Endodermal cell (in vitro differentiated cells): ENCODE measurements around the gene ZNF407. TPM values are rescaled to one million over a fixed set of nuclear protein-coding genes. Genes with fewer than 3 reads are reported as not detected.

Experiments
- DNase-seq: peaks from one replicate; pipeline ENCODE4 v3.0.0-alpha.2; 2017
- H3K27ac ChIP-seq: 2 replicates; pipeline ENCODE4 v1.5.1; 2013; ENCODE audit warnings: mild to moderate bottlenecking, low read depth, low read length, moderate library complexity
- H3K27me3 ChIP-seq: 2 replicates; pipeline ENCODE4 v1.6.1; 2013; ENCODE audit warnings: mild to moderate bottlenecking, low read length, moderate library complexity; ENCODE audit not compliant: insufficient read depth, control insufficient read depth, poor library complexity, severe bottlenecking
- H3K36me3 ChIP-seq: 2 replicates; pipeline ENCODE4 v1.7.0; 2013; ENCODE audit warnings: mild to moderate bottlenecking, low read length, moderate library complexity; ENCODE audit not compliant: control insufficient read depth, insufficient read depth
- H3K4me1 ChIP-seq: one replicate; pipeline ENCODE4 v1.7.0; 2013; ENCODE audit warnings: low read length; ENCODE audit not compliant: control insufficient read depth, insufficient read depth
- H3K4me3 ChIP-seq: 2 replicates; pipeline ENCODE4 v1.5.1; 2013; ENCODE audit warnings: mild to moderate bottlenecking, low read length, moderate library complexity
- H3K9ac ChIP-seq: 2 replicates; pipeline ENCODE4 v1.6.1; 2013; ENCODE audit warnings: mild to moderate bottlenecking, low read length, moderate library complexity; ENCODE audit not compliant: poor library complexity, severe bottlenecking; ENCODE audit errors: extremely low read depth
- H3K9me3 ChIP-seq: 2 replicates; pipeline ENCODE4 v1.6.1; 2013; ENCODE audit warnings: mild to moderate bottlenecking, low read length, moderate library complexity; ENCODE audit not compliant: control insufficient read depth
- H3K27ac Mint-ChIP-seq: 2 replicates; pipeline ENCODE4 v1.8.0; 2020; ENCODE audit warnings: mixed read lengths
- H3K27me3 Mint-ChIP-seq: 2 replicates; pipeline ENCODE4 v1.8.0; 2021; ENCODE audit warnings: mild to moderate bottlenecking, mixed read lengths; ENCODE audit not compliant: insufficient read depth
- H3K36me3 Mint-ChIP-seq: 2 replicates; pipeline ENCODE4 v1.8.0; 2020; ENCODE audit warnings: low read depth, mixed read lengths
- H3K4me1 Mint-ChIP-seq: 2 replicates; pipeline ENCODE4 v1.8.0; 2020; ENCODE audit warnings: mixed read lengths
- H3K4me3 Mint-ChIP-seq: 2 replicates; pipeline ENCODE4 v1.8.0; 2020; ENCODE audit warnings: mild to moderate bottlenecking, moderate library complexity, mixed read lengths
- H3K9me3 Mint-ChIP-seq: 2 replicates; pipeline ENCODE4 v1.8.0; 2020; ENCODE audit warnings: mild to moderate bottlenecking, mixed read lengths
- CTCF ChIP-seq: fragments of 200-600 bp; sonication (generic); conservative IDR thresholded peaks from 2 replicates; pipeline ENCODE4 v1.5.0; 2021; ENCODE audit warnings: antibody characterized with exemption, mild to moderate bottlenecking
- WGBS, 2 experiments: methylation state at CpG; one replicate each; pipeline versions ENCODE4 v1.1.5 to v1.1.7; 2013; ENCODE audit warnings: missing lambda C conversion rate in 2 of 2, mixed read lengths in 1 of 2; ENCODE audit not compliant: insufficient coverage in 1 of 2, insufficient read length in 1 of 2; 5-methylcytosine and 5-hydroxymethylcytosine counted together
- total RNA-seq, 2 donors: library from RNA; stranded (reverse); fragmentation: NEBNext Ultra II Directional in 1 of 2; extraction: Animal tissue kit (Norgen Biotek cat#: 25700) in 1 of 2; gene quantifications; 2 replicates in 1 of 2; 3 replicates in 1 of 2; pipeline ENCODE4 v1.2.1, GENCODE V29; 2021

The ZNF407 gene
- total RNA-seq, 2 donors from 2014 or later, result 7.6 to 13.1 TPM

- DNase-seq, result no peak
- no peak overlapping the region for H3K27ac ChIP-seq
- Mint-ChIP-seq H3K4me1 (peaks cover 5% of the 10 kb centered on the region), H3K36me3 (no peaks in the 10 kb centered on the region), H3K27ac (no peak overlapping the region), H3K4me3 (no peak overlapping the region), H3K27me3 (no peaks in the 10 kb centered on the region), H3K9me3 (peaks cover 2% of the 10 kb centered on the region)
- H3K36me3 ChIP-seq, result no peaks in the 10 kb centered on the region
- no peaks in the 10 kb centered on the region for H3K4me1 ChIP-seq
- H3K9me3 ChIP-seq, result no peaks in the 10 kb centered on the region
- H3K9ac ChIP-seq, result no peak overlapping the region
- H3K27me3 ChIP-seq, result no peaks in the 10 kb centered on the region
- 90% methylated on average over 1 of the region's 1 CpG; no CpG with 5 or more reads in 1 of the 2 experiments for whole genome bisulfite sequencing, 2 experiments
- no peak for TF ChIP-seq CTCF
- H3K4me3 ChIP-seq, result no peak overlapping the region
Measured at GRCh38 chr18:74758995-74759394, 161.3 kb downstream of the ZNF407 start.

- no peak for DNase-seq
- no peaks in the 10 kb centered on the region for H3K9me3 ChIP-seq
- H3K4me3 ChIP-seq, result no peak overlapping the region
- H3K27ac Mint-ChIP-seq, result no peak overlapping the region
- H3K27me3 Mint-ChIP-seq, result no peaks in the 10 kb centered on the region
- no peak overlapping the region for H3K9ac ChIP-seq
- no peak overlapping the region for H3K27ac ChIP-seq
- H3K36me3 Mint-ChIP-seq, result no peaks in the 10 kb centered on the region
- TF ChIP-seq CTCF, result no peak
- H3K4me1 ChIP-seq, result peaks cover 3% of the 10 kb centered on the region
- no peak overlapping the region for H3K4me3 Mint-ChIP-seq
- 87% methylated on average over 3 of the region's 3 CpGs; no CpG with 5 or more reads in 1 of the 2 experiments for WGBS, 2 experiments
- no peaks in the 10 kb centered on the region for H3K27me3 ChIP-seq
- peaks cover 5% of the 10 kb centered on the region for H3K4me1 Mint-ChIP-seq
- no peaks in the 10 kb centered on the region for H3K36me3 ChIP-seq
- H3K9me3 Mint-ChIP-seq, result peaks cover 3% of the 10 kb centered on the region
Measured at GRCh38 chr18:74760026-74760425, 162.4 kb downstream of the ZNF407 start.

GRCh38 chr18:74760436-74760835, 162.8 kb downstream of the ZNF407 start:
- Histone ChIP-seq H3K4me1 (peaks cover 5% of the 10 kb centered on the region), H3K27ac (no peak overlapping the region), H3K36me3 (no peaks in the 10 kb centered on the region), H3K9me3 (no peaks in the 10 kb centered on the region), H3K27me3 (no peaks in the 10 kb centered on the region), H3K9ac (no peak overlapping the region), H3K4me3 (no peak overlapping the region)
- no peak for TF ChIP-seq CTCF
- DNase-seq, result no peak
- Mint-ChIP-seq H3K27me3 (no peaks in the 10 kb centered on the region), H3K36me3 (peaks cover 2% of the 10 kb centered on the region), H3K9me3 (peaks cover 6% of the 10 kb centered on the region), H3K4me1 (peaks cover 9% of the 10 kb centered on the region), H3K4me3 (no peak overlapping the region), H3K27ac (peak overlapping the region; percentile 60)
- WGBS, 2 experiments, result 88 to 94% methylated on average over 2 to 3 of the region's 3 CpGs
